Activated T-cell treated with anti-CD3 and anti-CD28 coated beads for 48 hours (primary cell): Measurements from ENCODE around the gene AREG.
"Not testable (repeated sequence)": the region's sequence is repeated elsewhere in the genome, so short reads cannot be mapped to it uniquely, and the experiment has no call there.

Source experiments
- DNase-seq: peaks from one replicate; pipeline ENCODE4 v3.0.0-alpha.2; 2020; ENCODE audit warnings: low read depth

Gene AREG

DNA sequence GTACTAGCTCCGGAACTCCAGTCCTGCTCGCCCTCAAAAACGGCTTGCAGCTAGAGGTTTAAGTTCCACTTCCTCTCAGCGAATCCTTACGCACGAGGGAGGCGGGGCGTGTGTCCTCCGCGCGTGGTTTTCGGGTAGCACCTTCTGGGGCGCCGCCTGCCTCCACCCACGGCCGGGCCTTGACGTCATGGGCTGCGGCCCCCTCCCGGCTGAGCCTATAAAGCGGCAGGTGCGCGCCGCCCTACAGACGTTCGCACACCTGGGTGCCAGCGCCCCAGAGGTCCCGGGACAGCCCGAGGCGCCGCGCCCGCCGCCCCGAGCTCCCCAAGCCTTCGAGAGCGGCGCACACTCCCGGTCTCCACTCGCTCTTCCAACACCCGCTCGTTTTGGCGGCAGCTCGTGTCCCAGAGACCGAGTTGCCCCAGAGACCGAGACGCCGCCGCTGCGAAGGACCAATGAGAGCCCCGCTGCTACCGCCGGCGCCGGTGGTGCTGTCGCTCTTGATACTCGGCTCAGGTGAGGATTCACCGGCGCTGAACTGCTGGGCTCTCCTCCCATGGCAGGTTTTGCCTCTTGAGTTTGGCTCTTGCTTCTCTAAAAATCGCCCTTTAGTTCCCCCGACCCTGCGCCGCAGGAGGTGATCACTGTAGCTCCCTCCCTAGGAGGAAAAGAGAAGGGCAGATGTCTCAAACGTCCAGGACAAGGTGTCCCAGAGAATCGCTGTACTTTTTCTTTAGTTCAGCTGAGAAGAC lies at the start of gene AREG:
AREG (plus strand) TSS at position 246 of the 752 bp plus-strand sequence; CDS start at position 456, 210 bp downstream.
- peak; percentile 76 for DNase-seq

GRCh38 chr4:74395633-74396032 lies 49.3 kb upstream of the AREG start:
- no peak for DNase-seq

DNA sequence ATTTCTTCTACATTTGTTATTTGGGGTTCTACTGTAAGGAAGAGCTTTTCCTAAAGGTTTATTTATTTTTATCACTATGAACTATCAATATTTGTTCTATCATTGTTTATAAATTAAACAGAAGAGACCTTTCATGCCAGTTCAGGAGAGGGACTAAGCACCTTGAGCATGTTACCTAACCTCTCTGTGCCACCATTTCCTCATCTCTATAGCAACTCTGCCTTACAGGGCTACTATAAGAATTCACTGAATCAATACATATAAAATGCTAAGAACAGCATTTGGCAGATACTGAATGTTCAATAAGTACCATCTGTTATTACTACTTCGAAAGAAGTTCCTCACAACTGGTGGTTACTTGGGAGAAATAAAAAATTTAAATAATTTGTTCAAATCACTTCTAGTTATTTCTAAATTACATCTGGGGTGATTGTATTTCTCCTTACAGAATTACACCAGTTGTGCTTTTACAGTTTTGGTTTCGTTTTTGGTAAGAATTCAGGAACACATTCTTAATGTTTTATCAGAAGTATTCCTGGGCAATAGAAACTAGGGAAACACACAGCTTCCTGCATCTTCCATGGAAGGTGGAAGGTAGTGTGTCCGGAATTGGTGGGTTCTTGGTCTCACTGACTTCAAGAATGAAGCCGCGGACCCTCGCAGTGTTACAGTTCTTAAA lies 47.0 kb upstream of the AREG start:
- no peak for DNase-seq

GRCh38 chr4:74398894-74399589 lies 45.9 kb upstream of the AREG start:
- DNase-seq = not testable (repeated sequence)

DNA sequence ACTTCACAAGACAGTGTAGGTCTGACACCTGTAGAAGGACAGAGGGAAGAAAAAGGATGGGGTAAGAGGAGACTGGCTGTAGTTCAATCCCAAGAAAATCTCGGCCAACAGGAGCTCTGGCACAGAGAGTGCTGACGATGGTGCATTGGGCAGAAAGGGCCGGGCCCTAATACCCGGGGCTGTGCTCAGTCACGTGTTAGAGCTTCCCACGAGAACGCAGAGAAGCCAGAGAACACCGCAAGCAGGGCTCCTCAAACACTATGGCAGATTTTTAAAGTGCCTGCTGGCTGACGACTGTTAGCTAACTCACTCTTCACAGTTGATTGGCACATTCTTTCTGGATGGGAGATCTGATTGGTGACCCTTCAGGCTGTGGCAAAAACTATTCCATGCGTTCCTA lies 44.5 kb upstream of the AREG start:
- no peak for DNase-seq

- DNase-seq = no peak
Observed at GRCh38 chr4:74402692-74403456, 42.1 kb upstream of the AREG start.

- no peak for DNase-seq
Observed at GRCh38 chr4:74407891-74408290, 37.0 kb upstream of the AREG start.

DNA sequence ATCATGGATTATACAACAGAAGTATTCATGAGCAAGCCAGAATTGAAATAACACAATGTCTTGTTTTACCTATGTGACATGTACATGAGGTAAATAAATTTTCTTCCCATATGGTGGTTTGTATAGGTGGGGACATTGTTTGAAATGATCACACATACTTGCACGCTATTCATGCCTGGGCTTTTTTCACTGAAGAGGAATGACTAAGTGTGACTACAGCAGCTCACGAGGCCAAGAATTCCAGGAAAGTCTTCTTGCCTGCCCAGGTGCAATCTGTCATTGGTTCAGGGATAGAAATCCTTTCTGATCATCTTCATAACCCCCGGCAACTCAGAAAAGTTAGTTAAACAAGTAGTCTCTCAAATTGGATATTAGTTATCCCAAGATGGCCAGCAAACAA lies 36.3 kb upstream of the AREG start:
- no peak for DNase-seq

DNA sequence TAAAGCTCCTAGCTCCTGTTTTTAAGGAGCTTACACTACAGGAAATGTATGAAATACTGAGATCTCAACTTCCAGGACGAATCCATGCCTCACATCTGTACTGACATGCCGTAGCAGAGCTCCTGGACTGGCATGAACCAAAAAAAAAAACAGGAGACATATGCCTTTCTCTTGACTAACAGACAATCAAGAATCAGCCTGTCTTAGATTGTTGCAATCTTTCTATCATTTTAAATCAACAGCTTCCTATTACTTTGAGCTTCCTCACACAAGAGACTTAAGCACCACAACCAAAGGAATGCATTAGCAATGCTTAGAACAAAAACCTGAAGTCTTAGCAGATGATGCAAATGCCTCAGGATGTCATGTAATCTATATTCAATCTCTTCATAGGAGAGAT lies 34.7 kb upstream of the AREG start:
- DNase-seq = no peak

DNA sequence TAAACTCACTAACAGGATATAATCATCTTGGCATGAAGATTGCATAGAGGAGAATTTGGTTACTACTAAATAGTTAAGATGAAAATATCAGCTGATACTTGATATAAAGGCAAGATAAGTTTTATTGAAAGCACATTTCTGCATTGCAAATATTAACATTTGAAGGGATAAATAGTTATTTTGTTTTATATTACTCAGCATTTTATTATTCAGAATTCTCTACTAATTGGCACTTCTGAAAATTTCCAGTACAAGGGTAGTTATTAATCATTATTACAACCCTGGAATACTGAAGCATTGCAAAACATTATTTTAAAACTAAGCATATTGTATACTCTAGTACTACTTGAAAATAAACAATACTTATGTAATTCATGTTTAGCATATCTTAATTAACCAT lies 32.7 kb upstream of the AREG start:
- no peak for DNase-seq

DNA sequence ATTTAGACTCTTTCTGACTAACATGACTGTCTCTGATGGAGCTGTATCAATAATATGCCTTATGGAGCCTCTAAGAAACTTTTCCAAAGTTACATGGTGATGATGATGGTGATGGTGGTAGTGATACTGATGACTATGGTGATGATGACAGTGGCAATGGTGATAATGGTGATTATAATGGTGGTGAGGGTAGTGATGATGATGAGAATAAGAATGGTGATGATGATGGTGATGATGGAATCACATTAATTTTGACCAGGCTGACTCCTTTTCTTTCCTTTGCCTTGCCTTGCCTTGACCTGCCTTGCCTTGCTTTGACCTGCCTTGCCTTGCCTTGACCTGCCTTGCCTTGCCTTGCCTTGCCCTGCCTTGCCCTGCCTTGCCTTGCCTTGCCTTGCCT lies 31.7 kb upstream of the AREG start:
- no peak for DNase-seq

- DNase-seq = no peak
Observed at GRCh38 chr4:74414149-74414809, 30.7 kb upstream of the AREG start.

- no peak for DNase-seq
Observed at GRCh38 chr4:74415602-74416300, 29.2 kb upstream of the AREG start.

DNA sequence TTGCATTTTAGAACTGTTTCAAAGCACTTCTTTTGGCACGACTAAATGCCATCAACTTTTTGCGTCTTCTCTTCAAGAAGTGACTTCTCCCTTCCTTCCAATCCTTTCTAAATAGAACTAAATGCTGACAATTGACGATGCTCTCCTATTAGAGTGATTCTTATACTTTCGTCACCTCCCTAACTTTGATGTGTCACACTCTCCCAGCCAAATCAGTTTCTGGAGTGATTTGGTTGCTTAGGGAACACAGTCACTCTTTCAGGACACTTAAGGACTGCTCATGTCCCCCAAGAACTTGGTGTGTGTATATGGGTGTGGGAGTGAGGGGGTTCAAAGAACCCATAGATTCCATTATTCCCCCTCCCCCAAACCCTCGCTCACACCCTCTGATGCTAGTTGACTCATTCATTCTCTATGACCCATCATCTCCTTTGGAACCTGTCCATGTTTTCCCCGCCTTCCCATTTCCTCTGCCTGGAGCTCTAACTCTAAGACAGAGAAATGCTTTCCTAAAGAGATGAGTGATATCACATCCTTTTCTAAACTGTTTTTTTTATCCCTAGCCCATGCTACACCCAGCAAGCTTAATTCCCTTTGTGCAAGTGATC lies 26.8 kb upstream of the AREG start:
- DNase-seq = no peak

- DNase-seq = no peak
Observed at GRCh38 chr4:74420863-74421262, 24.1 kb upstream of the AREG start.

GRCh38 chr4:74423104-74423503 lies 21.8 kb upstream of the AREG start:
- no peak for DNase-seq

GRCh38 chr4:74424111-74424510 lies 20.8 kb upstream of the AREG start:
- DNase-seq = no peak

GRCh38 chr4:74426101-74426500 lies 18.8 kb upstream of the AREG start:
- no peak for DNase-seq

DNA sequence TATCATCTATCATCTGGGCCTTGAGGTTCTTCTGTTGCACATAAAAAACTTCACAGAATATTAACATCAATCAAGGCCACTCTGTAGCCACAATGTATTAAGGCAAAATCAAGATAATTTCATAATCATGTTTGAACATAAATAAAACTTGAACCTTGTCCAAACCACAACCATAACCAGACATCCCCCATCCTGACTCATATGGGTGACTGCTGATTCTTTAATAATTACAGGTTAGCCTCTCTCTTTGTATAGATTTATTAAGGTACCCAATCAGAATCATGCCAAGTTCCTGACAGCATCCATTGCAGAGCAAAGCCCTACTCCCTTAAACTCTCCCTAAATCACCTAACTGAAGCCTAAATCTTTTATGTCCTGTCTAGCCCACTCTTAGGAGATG lies 16.7 kb upstream of the AREG start:
- DNase-seq = no peak

DNA sequence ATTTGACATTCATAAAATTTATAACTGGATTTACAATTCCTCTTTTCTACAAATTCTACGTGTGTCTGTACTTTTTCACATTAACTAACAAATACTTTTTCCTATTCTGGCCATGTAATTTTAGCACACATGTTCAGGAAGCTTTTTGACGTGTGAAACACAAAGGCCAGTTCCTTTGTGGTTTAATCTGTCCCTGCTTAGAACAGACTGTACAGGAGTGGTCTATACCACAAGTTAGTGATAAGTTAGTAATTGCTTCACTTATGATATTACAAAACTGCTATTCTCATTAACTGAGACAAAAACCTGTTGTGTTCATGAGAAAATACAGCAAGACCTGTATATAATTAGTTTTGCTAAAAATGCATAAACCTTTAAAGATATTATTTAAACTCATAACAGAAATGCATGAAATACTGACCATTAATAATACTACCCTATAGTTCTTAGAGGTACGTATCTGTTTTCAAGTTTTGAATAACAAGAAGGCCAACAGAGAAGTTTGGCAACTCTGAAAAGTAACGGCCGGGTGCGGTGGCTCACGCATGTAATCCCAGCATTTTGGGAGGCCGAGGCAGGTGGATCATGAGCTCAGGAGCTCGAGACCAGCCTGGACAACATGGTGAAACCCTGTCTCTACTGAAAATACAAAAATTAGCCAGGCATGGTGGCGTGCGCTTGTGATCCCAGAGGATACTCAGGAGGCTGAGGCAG lies 13.7 kb upstream of the AREG start:
- DNase-seq = no peak
